HG02973 (cell line): ENCODE measurements around the gene BRD9.
"Not testable (repeated sequence)": the region's sequence is repeated elsewhere in the genome, so short reads cannot be mapped to it uniquely, and the experiment has no call there.

Experiments
- ATAC-seq: cut with Tn5 transposase; IDR thresholded peaks from one replicate; pipeline ENCODE4 v1.9.1; 2021; ENCODE audit warnings: moderate library complexity; ENCODE audit not compliant: unreplicated experiment

Gene BRD9

DNA sequence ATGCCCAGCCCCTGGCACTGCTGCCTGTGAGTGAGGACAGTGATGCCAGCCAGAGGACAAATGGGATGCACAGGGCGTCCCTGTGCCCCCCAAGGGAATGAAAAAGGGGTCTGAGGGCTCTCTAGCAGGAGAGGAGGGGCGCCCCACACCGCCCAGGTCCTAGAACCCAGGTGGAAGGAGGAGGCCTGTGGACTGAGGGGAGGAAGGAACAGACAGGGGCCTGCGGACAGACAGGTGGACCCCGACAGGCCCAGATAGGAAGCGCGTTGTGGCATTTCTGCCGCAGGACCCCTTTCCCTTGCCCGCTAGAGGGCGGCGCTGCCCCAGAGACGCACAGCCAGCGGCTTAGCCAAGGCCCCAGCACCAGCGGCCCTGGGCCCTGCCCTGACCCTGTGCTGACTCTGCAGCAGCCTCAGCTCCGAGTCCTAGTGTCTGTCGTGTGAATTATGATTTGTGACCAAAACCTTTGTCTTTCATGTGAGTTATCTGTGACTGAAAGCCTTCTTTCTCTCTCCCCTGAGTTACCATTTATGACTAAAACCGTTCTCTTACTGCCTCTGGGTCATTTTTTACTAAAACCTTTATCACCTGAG lies 30.8 kb upstream of the BRD9 start:
- ATAC-seq: no peak

DNA sequence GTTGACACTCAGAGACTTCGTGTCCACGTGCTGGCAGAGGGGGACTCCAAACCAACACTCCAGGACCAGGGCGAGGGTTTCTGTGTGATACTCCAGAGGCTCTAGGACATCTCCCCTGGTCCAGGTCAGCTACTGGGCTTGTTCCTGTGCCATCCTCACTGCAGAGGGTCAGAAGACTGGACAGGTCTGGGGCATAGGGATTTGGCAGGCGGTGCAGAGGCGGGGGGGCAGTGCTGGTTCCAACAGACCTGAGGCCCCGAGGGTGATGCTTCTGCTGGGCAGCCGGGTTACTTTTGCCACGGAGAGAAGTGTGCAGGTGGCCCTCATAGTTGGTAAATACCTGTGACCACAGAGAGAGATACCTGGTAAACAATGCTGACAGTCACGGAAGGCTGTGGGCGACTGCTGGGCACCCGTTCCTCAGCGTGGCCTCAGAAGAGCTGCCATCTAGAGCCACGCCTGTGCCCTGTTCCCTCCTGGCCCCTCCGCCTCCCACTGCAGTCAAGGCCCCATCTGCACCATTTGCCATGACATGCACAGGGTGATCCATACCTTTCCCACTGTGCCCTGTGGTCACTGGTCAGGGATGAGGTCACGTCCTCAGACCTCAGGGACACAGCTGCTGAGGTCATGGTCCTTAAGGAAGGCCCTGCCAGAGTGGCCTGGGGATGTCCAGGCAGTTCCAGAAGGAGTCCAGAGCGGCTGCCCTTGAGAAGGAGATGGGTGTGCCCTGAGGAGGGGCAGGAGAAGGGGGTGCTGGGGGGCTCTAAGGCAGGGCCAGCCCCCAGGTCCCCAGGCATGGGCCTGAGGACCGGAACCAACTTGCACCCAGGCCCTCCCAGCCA lies 30.1 kb upstream of the BRD9 start:
- ATAC-seq: no peak

DNA sequence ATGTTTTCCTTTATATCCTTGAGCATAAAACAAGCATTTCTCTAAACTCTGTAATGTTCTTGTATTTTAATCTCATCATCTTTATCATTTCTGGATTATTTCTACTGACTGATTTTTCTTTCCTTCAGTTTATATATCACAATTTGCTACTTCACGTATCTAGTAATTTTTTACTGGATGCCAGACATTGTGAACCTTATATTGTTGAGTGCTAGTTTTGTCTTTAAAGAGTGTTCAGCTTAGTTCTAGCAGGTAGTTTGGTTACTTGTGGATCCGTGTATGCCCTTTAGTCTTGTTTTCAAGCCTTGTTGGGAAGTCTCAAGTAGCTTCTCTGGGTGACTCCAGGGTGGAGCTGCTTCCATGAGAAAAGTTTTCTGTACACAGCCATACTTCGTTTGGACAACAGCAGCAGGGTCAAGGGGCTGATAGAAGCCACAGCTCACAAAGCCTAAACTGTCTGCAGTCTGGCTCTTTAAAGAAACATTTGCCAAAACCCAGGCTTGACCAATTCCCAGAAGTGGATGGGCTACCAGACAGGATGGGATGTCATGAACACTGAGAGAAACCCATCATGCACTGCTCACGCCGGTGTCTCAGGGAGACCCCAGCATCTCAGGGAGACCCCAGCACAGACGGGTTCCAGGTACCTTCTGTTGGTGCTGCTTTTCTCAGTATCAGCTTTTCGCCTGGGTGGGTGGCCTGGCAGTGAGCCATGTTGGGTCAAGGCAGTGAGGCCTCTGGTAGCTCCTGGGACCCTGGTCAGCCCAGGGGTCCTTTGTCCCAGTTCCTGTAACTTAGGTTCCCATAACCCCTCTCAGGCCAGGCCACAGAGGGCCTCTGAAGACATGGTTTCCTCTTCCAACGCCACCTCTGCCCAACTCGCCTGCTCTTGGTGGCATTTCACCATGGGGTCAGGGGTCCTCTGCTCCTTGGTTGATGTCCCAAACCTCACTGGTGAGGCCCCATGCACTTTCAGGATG lies 29.1 kb upstream of the BRD9 start:
- no peak for ATAC-seq

DNA sequence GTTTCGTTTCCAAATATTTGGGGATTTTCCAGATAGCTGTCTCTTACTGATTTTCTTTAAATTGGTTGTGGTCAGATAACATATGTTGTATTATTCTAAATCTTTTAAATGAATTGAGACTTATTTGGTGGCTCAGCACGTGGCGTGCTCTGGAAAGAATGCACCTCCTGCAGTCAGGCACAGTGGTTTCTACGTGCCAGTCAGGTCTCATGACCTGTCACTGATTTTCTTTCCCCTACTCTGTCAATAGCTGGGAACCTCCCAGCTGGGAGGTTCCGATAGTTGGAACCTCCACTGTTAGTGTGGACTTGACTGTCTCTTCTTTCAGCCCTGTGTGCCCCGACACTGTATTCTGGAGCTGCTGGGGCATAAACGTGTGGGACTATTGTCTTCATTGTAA lies 27.7 kb upstream of the BRD9 start:
- no peak for ATAC-seq

DNA sequence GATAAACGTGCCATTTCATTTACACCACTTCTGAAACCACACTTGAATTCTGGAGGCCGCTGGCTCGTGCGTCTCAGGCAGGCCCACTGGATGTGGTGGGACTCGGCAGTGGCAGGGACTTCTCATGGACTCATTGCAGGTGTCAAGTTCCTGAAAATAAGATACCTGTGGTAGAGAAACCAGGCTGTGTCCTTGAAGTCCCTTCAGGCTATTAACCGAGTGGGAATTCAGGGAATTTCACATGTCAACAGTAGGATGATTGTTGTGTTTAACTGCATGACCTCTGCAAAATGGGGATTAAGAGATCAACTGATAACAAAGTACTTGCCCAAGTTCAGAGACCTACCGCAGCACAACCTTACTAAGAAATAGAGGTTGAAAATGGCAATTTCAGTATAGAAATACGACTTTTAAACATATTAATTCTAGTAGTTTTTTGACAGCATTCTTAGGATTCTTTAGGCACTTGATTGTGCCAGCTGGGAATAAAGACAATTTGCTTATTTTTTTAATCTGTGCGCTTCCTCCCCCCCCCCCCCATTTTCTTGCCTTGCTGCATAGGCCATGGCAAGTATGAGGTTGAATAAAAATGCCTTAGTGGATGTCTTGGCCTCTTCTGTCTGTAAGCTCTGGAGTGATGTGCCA lies 26.9 kb upstream of the BRD9 start:
- ATAC-seq: no peak

DNA sequence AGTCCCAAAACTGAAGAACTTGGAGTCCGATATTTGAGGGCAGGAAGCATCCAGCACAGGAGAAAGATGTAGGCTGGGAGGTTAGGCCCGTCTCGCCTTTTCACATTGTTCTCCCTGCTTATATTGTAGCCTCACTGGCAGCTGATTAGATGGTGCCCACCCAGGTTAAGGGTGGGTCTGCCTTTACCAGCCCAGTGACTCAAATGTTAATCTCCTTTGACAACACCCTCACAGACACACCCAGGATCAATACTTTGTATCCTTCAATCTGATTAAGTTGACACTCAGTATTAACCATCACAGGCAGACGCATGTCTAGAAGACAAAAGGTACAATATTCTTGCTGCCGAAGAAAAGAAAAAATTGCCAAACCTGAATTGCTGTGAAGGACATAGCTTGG lies 26.1 kb upstream of the BRD9 start:
- ATAC-seq: not testable (repeated sequence)

DNA sequence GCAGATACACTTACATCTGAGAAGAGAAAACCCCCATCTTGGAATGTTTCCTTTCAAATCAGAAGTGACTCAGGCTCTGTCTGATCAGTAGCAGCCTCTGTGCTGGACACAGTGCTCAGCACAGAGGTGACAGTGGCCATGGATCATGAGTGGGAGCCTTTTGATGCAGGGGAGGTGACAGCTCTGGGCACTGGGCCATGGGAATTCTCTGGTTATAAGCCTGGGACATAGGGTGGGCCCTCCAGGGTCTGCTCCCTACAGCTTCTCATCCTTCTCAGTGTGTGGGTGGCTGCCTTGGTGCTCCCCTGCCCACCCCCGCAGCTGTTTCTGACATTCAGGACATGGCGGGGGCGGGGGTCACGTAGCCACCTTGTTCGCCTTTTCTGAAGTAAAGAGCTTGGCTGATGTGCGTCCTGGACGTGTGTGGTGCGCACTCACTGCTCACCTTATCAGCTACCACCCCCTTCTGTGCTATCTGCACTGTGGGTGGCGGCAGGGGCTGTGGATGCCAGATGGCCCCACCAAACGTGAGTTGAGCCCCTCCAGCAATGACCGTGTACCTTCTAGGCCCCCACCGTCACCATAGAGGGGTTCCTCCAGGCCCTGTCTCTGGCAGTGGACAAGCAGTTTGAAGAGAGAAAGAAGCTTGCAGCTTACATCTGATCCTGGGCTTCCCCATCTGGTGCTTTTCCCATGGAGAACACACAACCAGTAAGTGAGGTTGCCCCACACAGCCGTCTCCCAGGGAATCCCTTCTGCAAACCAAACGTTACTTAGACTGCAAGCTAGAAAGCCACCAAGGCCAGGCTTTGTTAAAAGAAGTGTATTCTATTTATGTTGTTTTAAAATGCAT lies 24.1 kb upstream of the BRD9 start:
- ATAC-seq: no peak

DNA sequence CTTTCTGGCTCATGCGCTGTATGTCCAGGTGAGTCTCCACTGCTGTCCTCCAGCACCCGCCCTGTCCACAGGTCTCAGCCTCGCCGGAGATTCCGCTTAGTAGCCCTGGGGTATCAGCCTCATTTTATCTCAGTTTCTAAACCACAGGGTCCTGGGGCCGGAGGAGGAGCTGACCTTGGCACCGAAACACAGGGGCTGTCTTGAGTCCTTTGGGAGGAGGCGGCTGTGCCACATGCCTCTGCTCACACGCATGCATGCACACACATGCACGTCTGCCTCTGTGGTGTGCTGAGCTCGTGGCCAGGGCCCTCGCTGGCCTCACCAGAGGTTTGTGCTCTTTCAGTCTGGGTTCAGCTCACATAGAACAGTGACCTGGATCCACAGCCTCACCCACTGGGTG lies 23.3 kb upstream of the BRD9 start:
- ATAC-seq: no peak

DNA sequence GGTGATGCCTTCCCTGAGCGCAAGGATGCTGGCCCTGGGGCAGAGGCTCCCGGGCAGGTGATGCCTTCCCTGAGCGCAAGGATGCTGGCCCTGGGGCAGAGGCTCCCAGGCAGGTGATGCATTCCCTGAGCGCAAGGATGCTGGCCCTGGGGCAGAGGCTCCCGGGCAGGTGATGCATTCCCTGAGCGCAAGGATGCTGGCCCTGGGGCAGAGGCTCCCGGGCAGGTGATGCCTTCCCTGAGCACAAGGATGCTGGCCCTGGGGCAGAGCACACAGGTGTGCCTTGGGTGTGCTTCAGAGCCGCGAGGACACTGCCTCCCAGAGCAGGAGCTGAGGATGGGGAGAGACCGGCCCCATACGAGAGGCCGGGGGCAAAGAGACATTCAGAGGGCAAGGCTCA lies 22.7 kb upstream of the BRD9 start:
- not testable (repeated sequence) for ATAC-seq

DNA sequence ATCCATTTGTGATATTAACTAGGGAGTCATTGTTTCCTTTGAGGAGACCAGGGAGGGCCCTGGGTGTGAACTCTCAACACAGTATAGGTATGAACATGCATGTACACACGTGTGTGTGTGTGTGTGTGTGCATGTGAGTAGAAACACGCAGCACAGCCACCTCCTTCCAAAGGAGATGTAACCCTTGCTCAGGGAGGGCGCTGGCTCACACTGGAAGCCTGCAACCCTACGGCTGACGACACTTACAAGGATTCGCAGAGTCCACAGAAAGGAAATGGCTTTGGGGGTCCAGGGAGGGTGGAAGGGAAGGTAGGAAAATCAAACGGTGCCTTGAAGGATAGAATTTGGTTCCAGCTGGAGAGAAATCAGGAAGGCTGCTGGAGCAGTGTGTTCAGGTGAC lies 22.0 kb upstream of the BRD9 start:
- ATAC-seq: no peak

DNA sequence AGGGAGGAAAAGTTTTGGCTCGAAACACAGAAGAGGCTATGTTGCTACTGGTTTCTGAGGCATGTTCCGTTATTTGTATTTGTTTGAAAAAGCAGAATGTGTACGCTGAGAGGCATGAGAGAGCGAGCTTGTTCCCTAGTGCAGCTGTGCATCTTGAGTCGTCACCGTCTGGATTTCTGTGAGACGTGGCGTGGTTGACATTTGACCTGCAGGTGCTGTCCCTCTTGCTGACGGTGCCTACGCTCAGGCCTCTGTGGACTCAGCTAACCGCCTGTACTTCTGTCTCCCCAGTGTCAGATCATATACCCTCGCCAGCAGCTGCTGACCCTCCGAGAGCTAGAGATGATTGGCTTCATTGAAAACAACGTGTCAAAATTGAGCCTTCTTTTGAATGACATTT lies 21.6 kb upstream of the BRD9 start:
- no peak for ATAC-seq

DNA sequence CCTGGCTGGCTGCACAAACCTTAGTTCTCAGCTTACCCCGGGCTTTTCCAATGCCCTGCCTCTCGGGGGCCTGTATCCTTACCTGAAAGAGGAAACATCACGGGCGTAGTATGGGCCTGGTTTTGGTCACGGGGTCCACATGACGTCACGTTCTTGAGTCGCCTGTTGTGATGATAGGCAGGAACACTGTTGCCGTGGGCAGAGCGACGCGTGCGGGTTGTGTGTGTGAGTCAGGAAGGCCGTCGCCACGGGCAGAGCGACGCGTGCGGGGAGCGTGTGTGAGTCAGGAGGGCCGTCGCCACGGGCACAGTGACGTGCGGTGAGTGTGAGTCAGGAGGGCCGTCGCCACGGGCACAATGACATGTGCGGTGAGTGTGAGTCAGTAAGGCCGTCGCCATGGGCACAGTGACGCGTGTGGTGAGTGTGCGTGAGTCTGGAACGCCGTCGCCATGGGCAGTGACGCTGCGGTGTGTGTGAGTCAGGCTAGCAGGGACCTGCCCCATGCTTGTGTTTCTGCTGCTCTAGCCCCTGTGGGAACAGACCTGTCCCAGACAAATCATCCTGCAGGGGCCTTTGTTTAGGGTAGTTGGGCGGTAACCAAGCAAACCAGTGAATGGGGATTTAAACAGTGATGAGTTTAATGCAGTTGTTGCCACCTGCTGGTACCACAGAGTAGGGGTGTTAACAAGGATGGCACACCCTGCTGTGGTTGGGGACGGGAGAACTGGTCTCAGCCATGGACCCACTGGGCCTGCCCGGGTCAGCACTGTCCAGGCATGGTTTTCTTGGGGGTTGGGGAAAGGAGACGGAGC lies 19.9 kb upstream of the BRD9 start:
- ATAC-seq: no peak

DNA sequence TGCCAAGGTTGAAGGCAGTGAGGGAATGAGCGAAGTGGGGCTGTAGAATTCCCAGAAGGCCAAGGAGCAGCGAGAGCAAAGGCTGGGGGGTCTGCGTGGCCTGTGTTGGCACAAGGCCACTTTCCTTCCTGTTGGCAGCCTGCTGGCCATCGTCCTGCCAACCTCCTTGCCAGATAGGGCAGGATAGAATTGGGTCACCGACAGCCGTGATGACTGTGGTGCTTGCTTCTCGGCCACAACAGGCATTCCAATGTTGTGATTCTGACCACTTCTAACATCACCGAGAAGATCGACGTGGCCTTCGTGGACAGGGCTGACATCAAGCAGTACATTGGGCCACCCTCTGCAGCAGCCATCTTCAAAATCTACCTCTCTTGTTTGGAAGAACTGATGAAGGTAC lies 19.0 kb upstream of the BRD9 start:
- no peak for ATAC-seq

DNA sequence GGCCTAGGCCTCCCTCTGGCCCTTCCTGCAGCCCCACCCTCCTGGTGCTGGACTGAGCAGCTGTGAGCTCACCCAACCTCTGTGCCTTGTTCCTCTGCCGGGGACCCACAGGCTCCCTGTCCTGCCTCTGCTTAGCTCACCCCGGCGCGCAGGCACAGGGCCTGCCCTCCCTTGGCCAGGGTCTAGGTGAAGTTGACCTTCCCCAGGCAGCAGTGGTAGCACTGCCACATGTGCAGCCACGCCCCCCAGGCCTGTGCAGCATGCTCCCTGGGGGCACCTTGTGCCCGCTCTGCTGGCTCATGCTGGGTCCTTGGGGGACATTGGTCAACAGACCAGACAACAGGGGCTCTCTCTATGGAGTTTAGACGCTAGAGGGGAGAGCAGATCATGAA lies 18.2 kb upstream of the BRD9 start:
- no peak for ATAC-seq

DNA sequence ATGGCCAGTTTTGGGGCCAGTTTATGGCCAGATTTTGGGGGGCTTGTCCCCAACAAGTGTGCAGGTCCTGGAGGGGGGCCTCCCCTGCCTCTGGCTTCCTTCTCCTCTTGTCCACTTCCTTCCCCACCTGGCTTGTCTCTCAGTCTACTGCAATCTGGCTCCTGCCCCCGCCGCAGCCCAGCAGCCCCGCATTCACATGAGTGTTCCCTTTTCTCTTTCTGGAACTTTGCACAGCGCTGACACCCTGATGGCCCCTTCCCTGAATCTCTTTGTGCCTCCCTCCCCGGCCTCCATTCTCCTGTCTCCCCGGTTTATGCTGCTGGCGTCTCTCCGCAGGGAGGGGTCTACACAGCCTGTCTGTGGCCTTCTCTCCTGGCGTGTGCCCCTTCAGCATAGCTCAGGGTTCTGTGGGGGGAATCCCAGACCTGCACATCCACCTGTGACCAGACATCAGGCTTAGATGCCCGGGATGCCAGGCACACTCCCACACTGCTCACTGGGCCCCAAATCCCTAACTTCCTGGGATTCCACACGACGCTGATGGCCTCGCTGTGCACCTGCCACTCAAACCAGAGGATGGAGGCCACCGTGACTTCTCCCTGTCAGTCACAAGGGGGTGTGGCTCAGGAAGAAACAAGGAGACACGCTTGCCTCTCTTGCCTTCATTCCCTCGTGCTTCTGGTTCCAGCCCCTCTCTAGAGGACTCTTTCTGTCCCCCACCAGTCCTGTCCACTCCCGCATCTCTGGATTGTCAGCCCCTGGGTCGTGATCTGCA lies 17.6 kb upstream of the BRD9 start:
- no peak for ATAC-seq

DNA sequence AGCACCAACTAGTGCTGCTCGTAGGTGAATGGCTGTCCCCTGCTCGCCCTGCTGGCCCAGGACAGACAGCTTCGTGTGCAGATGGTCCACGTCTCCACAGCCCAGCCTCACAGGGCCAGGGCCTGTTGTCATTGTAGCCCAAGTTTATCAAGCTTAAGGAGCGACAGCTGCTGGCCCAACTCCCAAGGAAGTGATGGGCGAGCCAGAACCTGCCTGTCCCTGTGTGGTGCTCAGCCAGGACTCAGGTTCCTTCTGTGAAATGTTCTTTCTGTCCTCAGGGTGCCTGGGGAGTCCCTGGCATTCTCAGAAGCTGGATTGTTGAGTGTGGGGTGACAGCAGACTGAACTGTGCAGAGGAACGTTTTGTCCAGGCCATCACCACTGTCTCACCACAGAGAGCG lies 16.5 kb upstream of the BRD9 start:
- ATAC-seq: no peak

DNA sequence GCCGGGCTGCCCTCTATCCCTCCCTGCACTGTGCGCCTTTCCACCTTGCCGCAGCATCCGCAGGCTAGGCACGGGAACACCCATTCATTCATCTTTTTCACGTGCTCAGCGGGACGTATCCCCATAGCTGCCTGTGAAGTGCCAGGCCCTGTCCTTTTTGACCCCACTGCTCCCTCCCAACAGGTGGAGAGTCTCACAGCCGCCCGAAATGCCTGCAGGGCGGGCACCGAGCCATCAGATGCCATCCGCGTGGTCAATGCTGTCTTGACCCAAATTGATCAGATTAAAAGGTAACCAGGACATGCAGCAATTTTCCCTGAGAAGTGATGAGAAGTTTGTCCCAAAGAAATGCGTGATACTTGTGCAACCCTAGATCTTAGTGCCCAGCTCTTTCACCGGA lies 15.6 kb upstream of the BRD9 start:
- no peak for ATAC-seq

DNA sequence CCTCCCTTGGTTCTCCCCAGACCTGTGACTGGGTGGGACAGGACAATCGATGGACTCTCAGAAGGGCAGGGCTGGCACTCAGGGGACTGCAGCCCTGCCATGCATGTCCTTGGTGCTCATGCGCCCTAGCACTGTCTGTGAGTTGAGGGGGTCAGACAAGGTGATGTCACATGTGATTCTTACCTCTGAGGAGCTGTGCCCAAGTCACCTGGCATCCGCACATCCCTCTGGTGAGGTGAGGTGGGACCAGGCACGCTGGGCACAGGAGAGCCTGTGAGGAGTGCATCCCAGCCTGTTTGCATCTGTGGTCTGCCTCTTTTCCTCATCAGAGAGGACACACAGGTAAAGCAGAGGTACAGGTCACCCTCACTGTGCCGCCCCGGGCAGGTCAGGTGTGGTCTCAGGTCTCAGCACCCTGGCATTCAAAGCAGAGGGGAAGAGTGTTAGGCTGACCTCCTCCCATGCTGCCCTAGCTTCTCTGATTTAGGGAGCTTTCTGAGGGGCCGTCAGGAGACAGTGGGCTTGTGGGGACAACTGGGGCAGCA lies 14.8 kb upstream of the BRD9 start:
- no peak for ATAC-seq
